GM19397 (cell line): ENCODE results near the gene WDR45B.

Experiments
- ATAC-seq: cut with Tn5 transposase; IDR thresholded peaks from one replicate; pipeline ENCODE4 v1.9.1; 2021; ENCODE audit warnings: mild to moderate bottlenecking, moderate library complexity; ENCODE audit not compliant: unreplicated experiment

WDR45B gene

DNA sequence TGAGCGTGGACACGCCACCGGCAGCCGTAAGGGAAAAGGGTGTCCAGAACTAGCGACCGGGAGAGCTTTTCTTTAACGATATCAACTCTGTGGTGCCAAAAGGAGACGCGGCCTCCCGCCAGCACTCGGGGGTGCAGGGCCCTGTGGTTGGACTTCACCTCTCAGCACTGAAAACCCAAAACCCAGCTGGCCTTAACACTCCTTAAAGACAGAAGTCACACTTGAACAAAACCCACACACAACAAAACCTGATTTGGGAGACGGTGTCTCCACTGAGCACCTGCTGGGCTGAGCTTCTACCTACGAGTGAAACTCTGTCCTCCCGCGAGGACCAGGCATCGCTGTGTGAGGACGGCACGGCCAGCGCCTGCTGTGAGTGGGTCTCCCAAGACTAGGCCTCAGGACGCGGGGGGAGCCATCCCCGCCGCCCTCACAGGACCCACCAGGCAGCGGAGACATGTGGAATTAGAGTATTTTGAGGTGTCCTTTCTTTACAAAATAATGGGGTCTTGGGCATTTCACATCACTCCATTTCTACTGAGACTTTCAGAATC, 46.7 kb downstream of the WDR45B start:
- no peak for ATAC-seq

DNA sequence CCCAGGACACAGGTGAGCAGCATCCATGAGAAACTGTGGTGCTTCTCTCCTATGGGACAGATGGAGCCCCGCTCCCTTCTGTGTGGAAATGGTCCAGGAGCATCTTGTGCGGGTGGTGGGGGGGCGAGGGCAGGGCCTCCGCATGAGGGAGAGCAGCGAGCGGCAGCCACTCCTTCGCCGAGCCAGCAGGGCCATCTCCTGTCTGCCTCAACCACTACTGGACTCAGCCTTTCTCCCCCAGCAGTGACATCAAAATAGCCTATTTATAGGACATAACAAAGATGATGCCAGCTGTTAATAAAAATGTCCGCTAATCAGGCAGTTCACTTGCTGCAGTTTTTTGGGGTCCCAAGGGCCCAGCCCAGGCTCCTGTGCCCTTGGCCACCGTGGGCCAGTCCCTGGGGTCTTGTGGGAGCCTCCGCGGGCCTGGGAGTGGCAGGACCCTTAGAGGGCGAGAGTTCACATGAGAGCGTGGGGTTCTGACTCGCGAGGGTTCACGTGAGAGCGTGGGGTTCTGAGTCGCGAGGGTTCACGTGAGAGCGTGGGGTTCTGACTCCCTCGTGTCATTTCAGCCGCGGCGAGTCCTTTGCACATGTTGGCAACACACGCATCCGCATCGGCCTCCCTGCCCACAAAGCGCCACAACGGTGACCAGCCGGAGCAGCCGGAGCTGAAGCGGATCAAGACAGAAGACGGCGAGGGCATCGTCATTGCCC, 47.4 kb downstream of the WDR45B start:
- ATAC-seq, result no peak

GRCh38 chr17:82599674-82600661, 48.3 kb downstream of the WDR45B start:
- no peak for ATAC-seq

- no peak for ATAC-seq
These were observed 49.8 kb downstream of the WDR45B start for GRCh38 chr17:82598256-82599119.

GRCh38 chr17:82596837-82597672, 51.2 kb downstream of the WDR45B start:
- no peak for ATAC-seq

DNA sequence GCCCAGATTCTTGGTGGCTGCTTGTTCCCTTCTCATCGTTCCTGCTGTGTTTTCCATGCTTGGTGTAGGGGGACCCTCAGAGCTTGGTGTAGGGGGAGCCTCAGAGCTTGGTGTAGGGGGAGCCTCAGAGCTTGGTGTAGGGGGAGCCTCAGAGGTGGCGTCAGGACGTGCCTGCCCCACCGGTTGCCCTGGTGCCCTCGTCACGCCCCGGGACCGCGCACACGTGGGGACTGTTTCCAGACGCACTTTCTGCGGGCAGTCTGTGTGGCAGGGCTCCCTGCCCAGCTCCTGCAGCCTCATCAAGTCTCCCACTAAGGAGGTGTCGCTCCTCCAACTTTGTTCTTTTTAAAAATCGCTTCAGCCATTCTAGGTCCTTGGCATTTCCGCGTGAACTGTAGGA, 51.9 kb downstream of the WDR45B start:
- no peak for ATAC-seq

DNA sequence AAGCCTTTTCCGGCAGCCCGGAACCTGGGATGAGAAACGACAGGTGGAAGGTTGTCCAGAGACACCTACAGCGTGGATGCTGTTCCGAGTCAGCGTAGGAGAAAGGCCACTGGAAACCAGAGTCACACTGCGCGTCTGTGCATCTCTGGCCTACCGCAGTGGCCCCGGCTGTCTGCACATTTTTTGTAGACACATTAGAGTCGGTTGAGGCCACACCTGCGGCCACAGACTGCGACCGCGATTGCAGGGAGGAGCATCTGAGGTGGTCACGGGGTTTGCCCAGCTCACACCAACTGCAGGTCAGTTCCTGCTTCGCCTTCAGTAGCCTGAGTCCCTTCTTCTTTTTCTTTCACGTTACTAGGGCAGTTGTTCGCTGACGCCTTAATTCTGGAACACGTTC, 52.4 kb downstream of the WDR45B start:
- no peak for ATAC-seq

- ATAC-seq, result no peak
These were observed 53.7 kb downstream of the WDR45B start for GRCh38 chr17:82594571-82594970.

DNA sequence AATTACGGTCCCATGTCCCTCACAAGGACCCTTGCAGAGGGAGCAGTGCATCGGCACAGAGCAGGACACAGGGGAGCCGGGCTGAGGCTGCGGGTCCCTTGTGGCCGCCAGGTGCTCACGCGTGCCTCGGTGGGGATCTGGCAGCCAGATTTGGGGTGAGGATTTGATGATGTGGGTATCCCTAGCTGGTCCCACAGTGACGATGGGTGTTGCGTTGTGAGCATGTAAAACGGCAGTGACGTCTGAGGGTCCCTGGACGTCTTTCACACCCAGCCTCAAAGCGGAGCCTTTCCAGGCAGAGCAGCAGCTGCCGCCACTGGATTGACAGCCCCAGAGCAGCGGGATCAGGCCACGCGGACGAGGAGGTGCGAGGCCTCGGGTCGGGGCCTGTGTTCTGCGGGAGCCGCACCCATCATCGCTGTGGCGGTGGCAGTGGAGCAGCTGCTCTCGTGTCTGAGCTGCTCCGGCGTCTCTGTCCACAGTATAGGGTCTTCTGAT, 54.6 kb downstream of the WDR45B start:
- ATAC-seq, result no peak

DNA sequence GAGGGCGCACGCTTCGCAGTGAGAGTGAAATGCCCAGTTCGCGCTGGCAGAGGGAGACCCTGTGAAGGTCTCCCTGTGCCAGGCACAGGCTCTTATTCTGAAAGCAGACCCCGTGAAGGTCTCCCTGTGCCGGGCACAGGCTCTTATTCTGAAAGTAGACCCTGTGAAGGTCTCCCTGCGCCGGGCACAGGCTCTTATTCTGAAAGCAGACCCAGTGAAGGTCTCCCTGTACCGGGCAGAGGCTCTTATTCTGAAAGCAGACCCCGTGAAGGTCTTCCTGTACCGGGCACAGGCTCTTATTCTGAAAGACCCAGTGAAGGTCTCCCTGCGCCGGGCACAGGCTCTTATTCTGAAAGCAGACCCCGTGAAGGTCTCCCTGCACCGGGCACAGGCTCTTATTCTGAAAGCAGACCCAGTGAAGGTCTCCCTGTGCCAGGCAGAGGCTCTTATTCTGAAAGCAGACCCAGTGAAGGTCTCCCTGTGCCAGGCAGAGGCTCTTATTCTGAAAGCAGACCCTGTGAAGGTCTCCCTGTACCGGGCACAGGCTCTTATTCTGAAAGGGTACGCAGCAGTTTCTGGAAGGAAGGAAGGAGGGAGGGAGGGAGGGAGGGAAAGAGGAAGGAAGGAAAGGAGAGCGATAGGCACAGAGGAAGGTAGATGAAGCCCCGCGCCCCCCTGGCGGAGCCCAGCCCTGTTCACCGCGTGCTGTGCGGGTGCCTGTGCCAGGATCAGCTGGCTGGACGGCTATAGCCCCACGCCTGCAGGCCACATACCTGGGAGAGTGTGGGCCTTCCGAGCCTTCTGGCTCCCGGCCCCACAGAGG, 55.3 kb downstream of the WDR45B start:
- no peak for ATAC-seq

- ATAC-seq, result no peak
These were observed 55.9 kb downstream of the WDR45B start for GRCh38 chr17:82592289-82592766.

DNA sequence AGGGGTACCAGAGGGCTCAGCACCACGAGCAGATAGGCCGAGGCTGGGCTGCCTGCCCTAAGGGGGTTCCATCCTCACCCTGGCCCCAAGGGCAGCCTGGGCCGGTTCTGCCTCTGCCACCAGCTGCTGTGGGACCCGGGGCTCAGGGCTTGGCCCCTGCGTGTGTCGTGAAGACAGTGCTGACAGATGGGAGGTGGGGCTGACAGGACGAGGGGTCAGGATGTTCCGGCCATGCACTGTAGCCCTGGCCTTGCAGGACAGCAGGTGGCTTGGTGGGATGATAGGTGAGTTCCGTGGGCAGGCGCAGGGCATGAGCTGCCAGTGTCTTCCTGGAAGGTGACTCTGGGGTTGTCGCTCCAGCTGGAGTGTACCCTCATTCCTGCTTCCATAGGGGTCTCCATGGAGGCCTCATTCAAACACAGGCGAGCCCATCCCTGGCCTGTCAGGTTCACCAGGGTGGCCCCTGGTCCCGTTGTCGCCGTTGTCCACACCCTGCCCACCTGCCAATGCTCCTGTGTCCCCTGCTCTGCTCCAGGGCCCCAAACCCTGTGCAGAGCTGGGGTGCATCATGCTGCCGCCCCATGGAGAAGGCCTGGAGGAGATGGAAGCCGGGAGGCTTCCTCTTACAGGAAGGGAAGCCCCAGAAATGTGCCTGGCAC, 57.2 kb downstream of the WDR45B start:
- ATAC-seq, result no peak

GRCh38 chr17:82590216-82590615, 58.0 kb downstream of the WDR45B start:
- ATAC-seq, result no peak

- no peak for ATAC-seq
These were observed 58.4 kb downstream of the WDR45B start for GRCh38 chr17:82589851-82590180.

GRCh38 chr17:82588266-82589175, 59.7 kb downstream of the WDR45B start:
- no peak for ATAC-seq

DNA sequence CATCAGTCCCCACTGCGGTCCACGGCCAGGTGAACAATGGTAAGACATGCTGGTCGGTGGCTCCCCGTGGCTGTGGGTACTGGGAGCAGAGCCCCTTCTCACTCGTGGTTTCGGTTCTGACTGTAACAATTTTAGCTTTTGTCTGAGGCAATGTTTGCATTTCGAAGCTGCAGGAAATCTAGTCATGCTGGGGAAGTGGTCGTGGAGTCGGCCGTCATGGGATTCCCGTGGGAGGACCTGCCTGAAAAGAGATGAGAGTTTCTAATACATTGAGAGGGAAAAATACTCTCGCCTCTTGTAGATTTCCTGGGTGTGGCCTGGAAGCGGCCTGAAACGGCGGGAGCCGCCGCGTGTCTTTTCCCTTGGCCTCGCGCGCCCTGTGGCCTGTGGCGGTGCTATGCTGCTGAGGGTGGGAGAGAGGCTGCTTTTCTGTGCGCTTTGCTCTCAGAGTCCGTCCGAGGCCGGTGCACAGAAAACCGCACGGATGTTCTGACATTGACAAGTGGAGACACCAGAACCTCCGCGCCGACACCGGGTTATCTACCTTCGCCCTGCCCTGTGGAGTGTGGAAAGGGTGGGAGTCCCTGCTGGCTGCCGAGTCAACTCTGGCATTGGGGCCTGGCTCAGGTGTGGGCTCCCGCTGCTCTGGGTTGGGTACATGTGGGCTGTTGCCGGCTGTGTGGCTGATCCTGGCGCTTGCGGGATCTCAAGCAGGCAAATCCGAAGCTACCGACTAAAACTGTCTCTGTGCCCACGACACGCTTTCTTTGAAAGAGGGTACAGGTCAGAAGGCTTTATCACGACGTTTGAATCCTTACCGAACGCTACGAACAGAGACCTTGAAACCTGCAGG, 60.8 kb downstream of the WDR45B start:
- no peak for ATAC-seq
